SK-N-SH (cell line): ENCODE measurements around the gene MS4A10. TPM values are rescaled to one million over a fixed set of nuclear protein-coding genes. Genes with fewer than 3 reads are reported as not detected.

Experiments
- CTCF ChIA-PET: fragments of 300-600, 350-600 bp; formaldehyde crosslinking; extraction: SDS; loops from one replicate; lab custom pipeline; 2021; lab: Yijun Ruan, JAX
- POLR2A ChIA-PET: fragments of 350-600 bp; sonication (Branson Sonifier 250); formaldehyde crosslinking; extraction: SDS; loops from one replicate; lab custom pipeline; 2020; ENCODE audit warnings: antibody characterized with exemption, inconsistent platforms; lab: Yijun Ruan, JAX
- DNase-seq: peaks from one replicate; pipeline ENCODE4 v3.0.0; 2012
- H2AFZ ChIP-seq: fragments of 200-600 bp; sonication (generic); 2 replicates; pipeline ENCODE4 v1.8.1; 2016; ENCODE audit warnings: antibody characterized with exemption, mild to moderate bottlenecking, low read depth
- H3F3A ChIP-seq: fragments of 200-600 bp; sonication (generic); replicated peaks from 2 replicates; pipeline ENCODE3; 2016; ENCODE audit warnings: antibody characterized with exemption, mild to moderate bottlenecking; ENCODE audit not compliant: insufficient read depth
- H3K27ac ChIP-seq, 2 experiments: fragments of 200-500 bp in 1 of 2; fragments of 200-600 bp in 1 of 2; sonication (Bioruptor generic) in 1 of 2; sonication (generic), shearing (Covaris generic) in 1 of 2; 2 replicates each; pipeline versions ENCODE4 v1.5.1 to v1.6.1; 2014 to 2016; ENCODE audit warnings: low read depth in 2 of 2, inconsistent platforms in 1 of 2, low read length in 1 of 2, mild to moderate bottlenecking in 1 of 2, mixed read lengths in 1 of 2
- H3K27me3 ChIP-seq: fragments of 200-600 bp; sonication (generic), shearing (Covaris generic); 2 replicates; pipeline ENCODE4 v1.6.1; 2016; ENCODE audit warnings: mixed run types; ENCODE audit not compliant: insufficient read depth
- H3K36me3 ChIP-seq, 2 experiments: fragments of 200-500 bp in 1 of 2; fragments of 200-600 bp in 1 of 2; sonication (Bioruptor generic) in 1 of 2; sonication (generic) in 1 of 2; replicated peaks in 1 of 2; 2 replicates each; pipeline versions ENCODE3 to v1.5.1; 2014 to 2016; ENCODE audit warnings: low read length in 1 of 2, mild to moderate bottlenecking in 1 of 2; ENCODE audit not compliant: insufficient read depth in 2 of 2, control insufficient read depth in 1 of 2
- H3K4me1 ChIP-seq, 2 experiments: fragments of 200-500 bp in 1 of 2; fragments of 200-600 bp in 1 of 2; sonication (Bioruptor generic) in 1 of 2; sonication (generic), shearing (Covaris generic) in 1 of 2; 2 replicates each; pipeline versions ENCODE4 v1.5.1 to v1.6.1; 2014 to 2016; ENCODE audit warnings: low read depth in 1 of 2, low read length in 1 of 2, mixed run types in 1 of 2; ENCODE audit not compliant: insufficient read depth in 2 of 2, control insufficient read depth in 1 of 2
- H3K4me2 ChIP-seq: fragments of 200-600 bp; sonication (generic), shearing (Covaris generic); 2 replicates; pipeline ENCODE4 v1.6.1; 2017; ENCODE audit warnings: mixed run types
- H3K4me3 ChIP-seq, 2 experiments: fragments of 200-500 bp in 1 of 2; fragments of 200-600 bp in 1 of 2; sonication (Bioruptor generic) in 1 of 2; sonication (generic), shearing (Covaris generic) in 1 of 2; 2 replicates each; pipeline versions ENCODE4 v1.5.1 to v1.8.1; 2014 to 2016; ENCODE audit warnings: low read depth in 2 of 2, inconsistent platforms in 1 of 2, low read length in 1 of 2, mild to moderate bottlenecking in 1 of 2, mixed read lengths in 1 of 2, moderate library complexity in 1 of 2
- H3K79me2 ChIP-seq: fragments of 200-600 bp; sonication (generic); 2 replicates; pipeline ENCODE4 v1.8.1; 2017; ENCODE audit warnings: mild to moderate bottlenecking; ENCODE audit not compliant: insufficient read depth
- H3K9ac ChIP-seq: fragments of 200-600 bp; sonication (generic); 2 replicates; pipeline ENCODE4 v1.6.1; 2017; ENCODE audit warnings: mixed run types
- H3K9me2 ChIP-seq: fragments of 200-600 bp; sonication (generic); 2 replicates; pipeline ENCODE4 v1.6.1; 2017; ENCODE audit warnings: mixed run types
- H3K9me3 ChIP-seq: fragments of 200-600 bp; sonication (generic); 2 replicates; pipeline ENCODE4 v1.6.1; 2017; ENCODE audit warnings: mixed run types, mild to moderate bottlenecking, moderate library complexity
- H4K20me1 ChIP-seq: fragments of 200-600 bp; sonication (generic); 2 replicates; pipeline ENCODE4 v1.6.1; 2017; ENCODE audit warnings: mild to moderate bottlenecking, mixed run types; ENCODE audit not compliant: insufficient read depth
- CHD2 ChIP-seq: fragments of 150-350 bp; IDR thresholded peaks from 2 replicates; pipeline ENCODE4 v1.6.1; 2018; ENCODE audit warnings: low read length; ENCODE audit not compliant: partially characterized antibody
- CTCF ChIP-seq: fragments of 200-600 bp; sonication (generic); IDR thresholded peaks from 2 replicates; pipeline ENCODE4 v1.6.1; 2017; ENCODE audit warnings: antibody characterized with exemption, mild to moderate bottlenecking, moderate library complexity
- FOXJ3 ChIP-seq: sonication (generic); formaldehyde crosslinking; IDR thresholded peaks from 2 replicates; pipeline ENCODE4 v1.5.1; 2020; ENCODE audit warnings: mild to moderate bottlenecking, missing genetic modification reagents
- MXI1 ChIP-seq: IDR thresholded peaks from 2 replicates; pipeline ENCODE4 v1.6.1; 2012; ENCODE audit warnings: mild to moderate bottlenecking, low read depth, low read length, improper control_type of control experiment
- NRF1 ChIP-seq: IDR thresholded peaks from 2 replicates; pipeline ENCODE4 v1.6.1; 2012; ENCODE audit warnings: low read depth, mild to moderate bottlenecking, low read length
- PBX3 ChIP-seq: IDR thresholded peaks from 2 replicates; pipeline ENCODE4; 2012
- POLR2AphosphoS5 ChIP-seq: IDR thresholded peaks from 2 replicates; pipeline ENCODE4 v1.6.1; 2012; ENCODE audit warnings: low read depth, low read length
- REST ChIP-seq: IDR thresholded peaks from 2 replicates; pipeline ENCODE4 v1.6.1; 2012; ENCODE audit warnings: mild to moderate bottlenecking, low read depth, low read length, moderate library complexity
- RXRA ChIP-seq: IDR thresholded peaks from 2 replicates; pipeline ENCODE4 v1.4.0; 2012; ENCODE audit warnings: low read depth, mild to moderate bottlenecking, borderline replicate concordance
- TCF12 ChIP-seq: IDR thresholded peaks from 2 replicates; pipeline ENCODE4 v1.4.0; 2012
- USF2 ChIP-seq: fragments of 150-350 bp; IDR thresholded peaks from 2 replicates; pipeline ENCODE4 v1.6.1; 2017; ENCODE audit warnings: antibody characterized with exemption, low read length, low read depth, borderline replicate concordance
- WGBS: methylation state at CpG from one replicate; pipeline ENCODE4 v1.1.6; 2017; ENCODE audit warnings: low lambda C conversion rate; 5-methylcytosine and 5-hydroxymethylcytosine counted together
- polyA plus RNA-seq, 3 experiments: library from polyadenylated mRNA; depleted of rRNA; stranded (reverse); fragments of >200 nt; gene quantifications; 2 replicates each; pipeline ENCODE4 v1.2.3, GENCODE V29; 2012

MS4A10 gene
- polyA plus RNA-seq, 1 of the 3 experiments (the other 2 are of a cell fraction) = not detected

- WGBS = 14% methylated on average over 4 of the region's 26 CpGs
- H3K4me3 ChIP-seq = no peak overlapping the region
- H3K27ac ChIP-seq = no peak overlapping the region
- H3K9me2 ChIP-seq = no peaks in the 10 kb centered on the region
- no peaks in the 10 kb centered on the region for H3K9me3 ChIP-seq
- H3K27me3 ChIP-seq = peaks cover 40% of the 10 kb centered on the region
- H3K9ac ChIP-seq = no peak overlapping the region
- no peaks in the 10 kb centered on the region for H4K20me1 ChIP-seq
- ChIA-PET POLR2A (no interaction called here), CTCF (interaction anchor here (0.6 to 2.1 kb wide), 4 partner anchors 8 to 64 kb away, joined by 3 to 16 read pairs (median 4); partner anchors contain the start of gene MS4A15)
- no peak overlapping the region for H2AFZ ChIP-seq
- TF ChIP-seq NRF1 (no peak), CTCF (peak; percentile 61)
- no peaks in the 10 kb centered on the region for H3K36me3 ChIP-seq
- no peaks in the 10 kb centered on the region for H3F3A ChIP-seq
- H3K4me2 ChIP-seq = no peak overlapping the region
- H3K79me2 ChIP-seq = no peaks in the 10 kb centered on the region
- DNase-seq = peak; percentile 67
- no peaks in the 10 kb centered on the region; a peak in 1 of 4 replicates for H3K4me1 ChIP-seq
Observed at GRCh38 chr11:60767388-60767811, 17.7 kb upstream of the MS4A10 start.

- POLR2A ChIA-PET = no interaction called here
- Histone ChIP-seq H3K9ac (no peak overlapping the region), H4K20me1 (no peaks in the 10 kb centered on the region), H3K4me2 (no peak overlapping the region), H3F3A (no peaks in the 10 kb centered on the region), H3K9me2 (no peaks in the 10 kb centered on the region), H3K4me3 (no peak overlapping the region), H2AFZ (no peak overlapping the region), H3K79me2 (no peaks in the 10 kb centered on the region), H3K27ac (no peak overlapping the region), H3K36me3 (no peaks in the 10 kb centered on the region), H3K9me3 (no peaks in the 10 kb centered on the region), H3K27me3 (peaks cover 35% of the 10 kb centered on the region), H3K4me1 (no peaks in the 10 kb centered on the region; a peak in 1 of 4 replicates)
- DNase-seq = no peak
- CTCF ChIA-PET = interaction anchor here (0.6 to 1.5 kb wide), 3 partner anchors 12 to 63 kb away, joined by 3 to 5 read pairs (median 4); partner anchors contain the start of gene MS4A15
- 27% methylated on average over 7 of the region's 8 CpGs for WGBS
- no peak for TF ChIP-seq USF2
- no peak for TF ChIP-seq FOXJ3 (CRISPR knock-in tag)
- no peak for TF ChIP-seq PBX3
- no peak for TF ChIP-seq MXI1
- TF ChIP-seq CHD2 = no peak
- TF ChIP-seq TCF12 = no peak
- no peak for TF ChIP-seq RXRA
- TF ChIP-seq POLR2AphosphoS5 = no peak
- no peak for TF ChIP-seq REST
Observed at GRCh38 chr11:60768202-60768601, 16.9 kb upstream of the MS4A10 start.
